Duodenal mucosa (tissue), 2 donors: Measurements from ENCODE around the gene MTA3.

ENCODE experiments used
- H3K27ac ChIP-seq: one replicate; pipeline ENCODE4 v1.7.0; 2013; ENCODE audit warnings: low read depth, low read length
- H3K27me3 ChIP-seq, 2 donors: one replicate each; pipeline ENCODE4 v1.7.0; 2013; ENCODE audit warnings: low read length in 2 of 2, control low read depth in 1 of 2; ENCODE audit not compliant: insufficient read depth in 2 of 2, control insufficient read depth in 1 of 2
- H3K36me3 ChIP-seq, 2 donors: one replicate each; pipeline ENCODE4 v1.7.0; 2013; ENCODE audit warnings: low read length in 2 of 2, control low read depth in 1 of 2; ENCODE audit not compliant: insufficient read depth in 2 of 2, control insufficient read depth in 1 of 2
- H3K4me1 ChIP-seq, 2 donors: one replicate each; pipeline ENCODE4 v1.7.0; 2013; ENCODE audit warnings: low read length in 2 of 2, control low read depth in 1 of 2; ENCODE audit not compliant: insufficient read depth in 2 of 2, control insufficient read depth in 1 of 2
- H3K4me3 ChIP-seq, 2 donors: one replicate each; pipeline ENCODE4 v1.7.0; 2013; ENCODE audit warnings: low read length in 2 of 2, low read depth in 1 of 2
- H3K9ac ChIP-seq, 2 donors: one replicate each; pipeline ENCODE4 v1.7.0; 2013; ENCODE audit warnings: low read length in 2 of 2, low read depth in 1 of 2
- H3K9me3 ChIP-seq, 2 donors: one replicate each; pipeline ENCODE4 v1.7.0; 2013; ENCODE audit warnings: low read length in 2 of 2, control low read depth in 1 of 2; ENCODE audit not compliant: control insufficient read depth in 1 of 2

Gene MTA3

GRCh38 chr2:42796427-42797248 is 228.2 kb downstream of the MTA3 start:
- H3K9me3 ChIP-seq = no peaks in the 10 kb centered on the region
- H3K9ac ChIP-seq = peak overlapping the region in 1 of 2 donors; percentile 22
- no peak overlapping the region for H3K4me3 ChIP-seq
- peaks cover 0 to 3% of the 10 kb centered on the region in 2 donors for H3K36me3 ChIP-seq
- no peak overlapping the region for H3K27ac ChIP-seq
- no peaks in the 10 kb centered on the region for H3K27me3 ChIP-seq
- peaks cover 11 to 24% of the 10 kb centered on the region in 2 donors for H3K4me1 ChIP-seq

- Histone ChIP-seq H3K9ac (peak overlapping the region in 1 of 2 donors; percentile 22), H3K4me3 (no peak overlapping the region), H3K9me3 (no peaks in the 10 kb centered on the region), H3K36me3 (peaks cover 0 to 3% of the 10 kb centered on the region in 2 donors), H3K4me1 (peaks cover 8 to 19% of the 10 kb centered on the region in 2 donors), H3K27me3 (no peaks in the 10 kb centered on the region), H3K27ac (no peak overlapping the region)
These were observed 228.8 kb downstream of the MTA3 start for GRCh38 chr2:42797281-42797680.

GRCh38 chr2:42799881-42800280 is 231.4 kb downstream of the MTA3 start:
- H3K9ac ChIP-seq = no peak overlapping the region
- H3K27me3 ChIP-seq = no peaks in the 10 kb centered on the region
- H3K4me3 ChIP-seq = no peak overlapping the region
- H3K36me3 ChIP-seq = peaks cover 0 to 3% of the 10 kb centered on the region in 2 donors
- H3K9me3 ChIP-seq = no peaks in the 10 kb centered on the region
- H3K4me1 ChIP-seq = peaks cover 5 to 19% of the 10 kb centered on the region in 2 donors
- no peak overlapping the region for H3K27ac ChIP-seq

GRCh38 chr2:42800461-42800962 is 232.1 kb downstream of the MTA3 start:
- peaks cover 0 to 3% of the 10 kb centered on the region in 2 donors for H3K36me3 ChIP-seq
- H3K27ac ChIP-seq = no peak overlapping the region
- H3K4me3 ChIP-seq = no peak overlapping the region
- H3K4me1 ChIP-seq = peaks cover 3 to 15% of the 10 kb centered on the region in 2 donors
- no peak overlapping the region for H3K9ac ChIP-seq
- H3K9me3 ChIP-seq = no peaks in the 10 kb centered on the region
- peaks cover 0 to 2% of the 10 kb centered on the region in 2 donors for H3K27me3 ChIP-seq

- H3K9me3 ChIP-seq = no peaks in the 10 kb centered on the region
- no peak overlapping the region for H3K9ac ChIP-seq
- no peak overlapping the region for H3K27ac ChIP-seq
- H3K4me3 ChIP-seq = no peak overlapping the region
- peaks cover under 1 to 11% of the 10 kb centered on the region in 2 donors for H3K4me1 ChIP-seq
- H3K36me3 ChIP-seq = peaks cover 0 to 3% of the 10 kb centered on the region in 2 donors
- H3K27me3 ChIP-seq = peaks cover 0 to 3% of the 10 kb centered on the region in 2 donors
These were observed 232.5 kb downstream of the MTA3 start for GRCh38 chr2:42800981-42801380.

GRCh38 chr2:42801381-42801780 is 232.9 kb downstream of the MTA3 start:
- Histone ChIP-seq H3K4me3 (no peak overlapping the region), H3K27ac (no peak overlapping the region), H3K4me1 (peaks cover 0 to 11% of the 10 kb centered on the region in 2 donors), H3K9ac (no peak overlapping the region), H3K36me3 (peaks cover 0 to 3% of the 10 kb centered on the region in 2 donors), H3K27me3 (peaks cover 0 to 3% of the 10 kb centered on the region in 2 donors), H3K9me3 (no peaks in the 10 kb centered on the region)

- no peak overlapping the region for H3K4me3 ChIP-seq
- peaks cover 0 to 10% of the 10 kb centered on the region in 2 donors for H3K4me1 ChIP-seq
- H3K27ac ChIP-seq = no peak overlapping the region
- H3K27me3 ChIP-seq = peaks cover 0 to 3% of the 10 kb centered on the region in 2 donors
- H3K36me3 ChIP-seq = peaks cover 0 to 2% of the 10 kb centered on the region in 2 donors
- no peaks in the 10 kb centered on the region for H3K9me3 ChIP-seq
- H3K9ac ChIP-seq = no peak overlapping the region
These were observed 233.7 kb downstream of the MTA3 start for GRCh38 chr2:42802150-42802549.

- Histone ChIP-seq H3K36me3 (no peaks in the 10 kb centered on the region), H3K4me3 (no peak overlapping the region), H3K4me1 (peaks cover 6 to 14% of the 10 kb centered on the region in 2 donors), H3K27me3 (peaks cover 0 to 3% of the 10 kb centered on the region in 2 donors), H3K9ac (no peak overlapping the region), H3K27ac (no peak overlapping the region), H3K9me3 (no peaks in the 10 kb centered on the region)
These were observed 235.9 kb downstream of the MTA3 start for GRCh38 chr2:42804338-42804737.

- no peak overlapping the region for H3K4me3 ChIP-seq
- no peaks in the 10 kb centered on the region for H3K9me3 ChIP-seq
- peaks cover 8 to 15% of the 10 kb centered on the region in 2 donors for H3K4me1 ChIP-seq
- no peaks in the 10 kb centered on the region for H3K36me3 ChIP-seq
- no peak overlapping the region for H3K27ac ChIP-seq
- no peak overlapping the region for H3K9ac ChIP-seq
- H3K27me3 ChIP-seq = peaks cover 0 to 3% of the 10 kb centered on the region in 2 donors
These were observed 236.5 kb downstream of the MTA3 start for GRCh38 chr2:42804891-42805290.
